K562 (cell line): ENCODE data around the gene SMG1. TPM values are rescaled to one million over a fixed set of nuclear protein-coding genes. Genes with fewer than 3 reads are reported as not detected.

Source experiments
- ATAC-seq: fragments of 200-7000 bp; cut with Tn5 transposase; 3 replicates; pipeline ENCODE4 v1.9.1; 2020; ENCODE audit warnings: moderate library complexity
- BruUV-seq: library from RNA; stranded (reverse); fragments of 400-500 nt; replicated peaks from 2 replicates; lab custom pipeline; 2021; lab: Mats Ljungman, UMichigan
- CTCF ChIA-PET: fragments of 300-600 bp; formaldehyde crosslinking; extraction: SDS; loops from one replicate; lab custom pipeline; 2021; ENCODE audit warnings: low intra/inter-chr PET ratio; lab: Yijun Ruan, JAX
- POLR2A ChIA-PET: fragments of 300-600, 350-650 bp; sonication (Branson Sonifier 250); formaldehyde crosslinking; extraction: SDS; loops from one replicate; lab custom pipeline; 2021; ENCODE audit warnings: antibody characterized with exemption, inconsistent platforms; lab: Yijun Ruan, JAX
- DNase-seq, 4 experiments: peaks; one replicate each; pipeline versions ENCODE4 v3.0.0 to v3.0.0-alpha.2; 2011 to 2018; ENCODE audit warnings: low spot score in 3 of 4, mixed read lengths in 3 of 4; ENCODE audit errors: extremely low read depth in 1 of 4
- FAIRE-seq: peaks from 2 replicates; lab custom pipeline; 2011; peaks lifted over from hg19 to GRCh38; lab: Jason Lieb, UNC
- H2AFZ ChIP-seq: 2 replicates; pipeline ENCODE4 v1.6.0; 2011; ENCODE audit warnings: low read depth, low read length, control low read depth, inconsistent platforms
- H3K27ac ChIP-seq: fragments of 200-600 bp; 3 replicates; pipeline ENCODE4 v1.8.0; 2011; ENCODE audit warnings: low read depth, mild to moderate bottlenecking, control low read depth, inconsistent platforms, low read length, moderate library complexity, mixed read lengths; ENCODE audit errors: extremely low read depth
- H3K27me3 ChIP-seq, 2 experiments: fragments of 300-600 bp in 1 of 2; 2 replicates in 1 of 2; 3 replicates in 1 of 2; pipeline versions ENCODE4 v1.6.0 to v1.8.0; 2011; ENCODE audit warnings: inconsistent platforms in 2 of 2, low read length in 2 of 2, mild to moderate bottlenecking in 1 of 2, mixed read lengths in 1 of 2, moderate library complexity in 1 of 2; ENCODE audit not compliant: control insufficient read depth in 2 of 2, insufficient read depth in 2 of 2
- H3K36me3 ChIP-seq: fragments of 300-600 bp; 3 replicates; pipeline ENCODE4 v1.8.0; 2011; ENCODE audit warnings: mild to moderate bottlenecking, low read length, inconsistent platforms; ENCODE audit not compliant: control insufficient read depth, insufficient read depth
- H3K4me1 ChIP-seq, 2 experiments: fragments of 200-600 bp in 1 of 2; replicated peaks in 1 of 2; 2 replicates in 1 of 2; 3 replicates in 1 of 2; pipeline versions ENCODE4 v1.5.1 to v1.8.0; 2011; ENCODE audit warnings: inconsistent platforms in 2 of 2, low read length in 2 of 2, mild to moderate bottlenecking in 1 of 2, mixed read lengths in 1 of 2, moderate library complexity in 1 of 2; ENCODE audit not compliant: control insufficient read depth in 2 of 2, insufficient read depth in 2 of 2
- H3K4me2 ChIP-seq: 2 replicates; pipeline ENCODE4 v1.6.1; 2011; ENCODE audit warnings: low read length, control low read depth, inconsistent platforms, mixed read lengths; ENCODE audit not compliant: insufficient read depth
- H3K4me3 ChIP-seq: fragments of 200-600 bp; sonication (generic), shearing (Covaris generic); 2 replicates; pipeline ENCODE4 v1.5.1; 2016; ENCODE audit warnings: control low read depth, inconsistent platforms
- H3K79me2 ChIP-seq: fragments of 200-600 bp; 3 replicates; pipeline ENCODE4 v1.8.0; 2011; ENCODE audit warnings: low read length, inconsistent platforms; ENCODE audit not compliant: control insufficient read depth, insufficient read depth
- H3K9ac ChIP-seq, 2 experiments: 2 replicates each; pipeline versions ENCODE4 v1.6.0 to v1.6.1; 2011; ENCODE audit warnings: low read depth in 2 of 2, low read length in 2 of 2, control low read depth in 1 of 2, inconsistent platforms in 1 of 2, mild to moderate bottlenecking in 1 of 2, mixed read lengths in 1 of 2; ENCODE audit not compliant: insufficient read depth in 1 of 2
- H3K9me1 ChIP-seq: one replicate; pipeline ENCODE4 v1.6.0; 2011; ENCODE audit warnings: inconsistent platforms, mild to moderate bottlenecking, low read length, moderate library complexity; ENCODE audit not compliant: control insufficient read depth, insufficient read depth
- H3K9me3 ChIP-seq: replicated peaks from 2 replicates; pipeline ENCODE4 v1.5.1; 2011; ENCODE audit warnings: low read depth, low read length, inconsistent platforms; ENCODE audit not compliant: control insufficient read depth, insufficient read depth
- H4K20me1 ChIP-seq: replicated peaks from 2 replicates; pipeline ENCODE4 v1.6.1; 2011; ENCODE audit warnings: low read length, inconsistent platforms, mixed read lengths; ENCODE audit not compliant: control insufficient read depth, insufficient read depth
- BACH1 ChIP-seq: fragments of 200-800 bp; sonication (Bioruptor generic); IDR thresholded peaks from 2 replicates; pipeline ENCODE4 v1.6.1; 2016; ENCODE audit warnings: missing genetic modification characterization, missing compliant biosample characterization
- CREM ChIP-seq: IDR thresholded peaks from 2 replicates; pipeline ENCODE4 v1.6.1; 2014; ENCODE audit warnings: antibody characterized with exemption, low read depth
- FOSL1 ChIP-seq: fragments of 200-800 bp; sonication (Bioruptor generic); conservative IDR thresholded peaks from 2 replicates; pipeline ENCODE4 v1.6.1; 2016; ENCODE audit warnings: missing genetic modification characterization, missing compliant biosample characterization
- STAT6 ChIP-seq: sonication (generic); formaldehyde crosslinking; IDR thresholded peaks from 2 replicates; pipeline ENCODE4 v1.8.1; 2023; ENCODE audit warnings: mild to moderate bottlenecking, missing genetic modification reagents
- SUPT5H ChIP-seq: fragments of 450-650 bp; IDR thresholded peaks from 2 replicates; pipeline ENCODE4 v1.6.1; 2016
- ZNF668 ChIP-seq: fragments of 250-450 bp; sonication (Bioruptor Pico); IDR thresholded peaks from 2 replicates; pipeline ENCODE4 v1.8.0; 2022; ENCODE audit warnings: mild to moderate bottlenecking, inconsistent platforms
- ZNF764 ChIP-seq: fragments of 250-450 bp; sonication (Bioruptor Pico); IDR thresholded peaks from 2 replicates; pipeline ENCODE4 v1.4.0; 2020; ENCODE audit warnings: low read depth, mild to moderate bottlenecking, moderate library complexity
- WGBS: fragments of 100-300 bp; shearing (Covaris generic); methylation state at CpG from one replicate; pipeline ENCODE4 v1.1.6; 2016; ENCODE audit warnings: low coverage, mixed read lengths; ENCODE audit not compliant: insufficient coverage; ENCODE audit errors: missing lambda C conversion rate; 5-methylcytosine and 5-hydroxymethylcytosine counted together
- in situ Hi-C: fragments of 300-500 bp; cut with MboI; formaldehyde crosslinking; loops from 4 replicates; pipeline ENCODE4 v1.15.0; 2018; ENCODE audit warnings: inconsistent platforms, mixed read lengths
- intact Hi-C: fragments of 100-400 bp; cut with micrococcal nuclease; formaldehyde crosslinking; loops from 2 replicates; pipeline ENCODE4 v1.14.2; 2022
- polyA plus RNA-seq, 8 experiments: library from polyadenylated mRNA; depleted of rRNA in 4 of 8; stranded (reverse) in 5 of 8; unstranded in 3 of 8; fragments of >200 nt; fragmentation: Nextera tagmentation in 2 of 8; fragmentation: Illumina TruSeq in 1 of 8; extraction: Ambion mirVana in 2 of 8; extraction: Trizol in 1 of 8; gene quantifications; 2 replicates each; pipeline versions ENCODE4 v1.2.1 to v1.2.3, GENCODE V29; 2011 to 2014; ENCODE audit warnings: inconsistent platforms in 1 of 8, missing spikeins in 1 of 8
- total RNA-seq, 7 experiments: library from RNA; depleted of rRNA in 6 of 7; stranded (reverse); fragments of >200 nt in 6 of 7; fragmentation: Illumina TruSeq in 2 of 7; extraction: Trizol in 2 of 7; gene quantifications; 2 replicates each; pipeline versions ENCODE4 v1.2.1 to v1.2.3, GENCODE V29; 2011 to 2021; ENCODE audit warnings: low replicate concordance in 1 of 7

Gene SMG1
- total and polyA plus RNA-seq, 9 of the 15 experiments (the other 6 are each of a cell fraction or from before 2014, with no cell fraction given), result 3.4 to 54.8 (median 32.0) TPM

GRCh38 chr16:18800293-18800692 lies 125.9 kb downstream of the SMG1 start:
- TF ChIP-seq BACH1, result no peak
- no peak for TF ChIP-seq SUPT5H
- TF ChIP-seq ZNF764 (CRISPR knock-in tag), result 0 out of 2 replicates have a peak, but pooled peaks have one; percentile 44
- TF ChIP-seq FOSL1 (tag), result no peak
- no peak for TF ChIP-seq ZNF668
- no peak for TF ChIP-seq STAT6 (CRISPR knock-in tag)
- TF ChIP-seq CREM, result 0 out of 2 replicates have a peak, but pooled peaks have one; percentile 7
- Histone ChIP-seq H3K4me3 (peak overlapping the region; percentile 85), H3K36me3 (peaks cover 57% of the 10 kb centered on the region), H3K4me2 (peak overlapping the region; percentile 91), H3K9me3 (no peaks in the 10 kb centered on the region), H3K9me1 (no peaks in the 10 kb centered on the region), H3K27ac (peak overlapping the region; percentile 88), H3K27me3 (no peaks in the 10 kb centered on the region), H3K9ac (peak overlapping the region; percentile 93 to 98), H2AFZ (no peak overlapping the region; the same call in 1 of the 2 replicates), H3K4me1 (peaks cover 18 to 23% of the 10 kb centered on the region in 2 experiments; a peak in 4 of 5 replicates), H4K20me1 (peaks cover 18% of the 10 kb centered on the region; the same call in 1 of the 2 replicates), H3K79me2 (peaks cover 65% of the 10 kb centered on the region)
- intact Hi-C loops (no loop called here), in situ Hi-C loops (no loop called here)
- under 1% methylated on average over 8 of the region's 8 CpGs for WGBS
- FAIRE-seq, result peak; percentile 46
- no TSS peak for BruUV-seq
- ChIA-PET CTCF (no interaction called here), POLR2A (interaction anchor here (0.6 to 10.2 kb wide), 18 partner anchors 10 to 315 kb away, joined by 3 to 342 read pairs (median 6); partner anchors contain the start of genes COQ7 and RPS15A)
- no peak for DNase-seq
- no peak for ATAC-seq
